AG08396 (cell line): Measurements from ENCODE around the gene CCDC40.
A peak's percentile ranks its signal among the peaks of the same experiment; 100 is the strongest.

Experiments
- DNase-seq: peaks from one replicate; pipeline ENCODE4 v3.0.0; 2012; ENCODE audit warnings: low spot score, mixed read lengths

CCDC40 gene

DNA sequence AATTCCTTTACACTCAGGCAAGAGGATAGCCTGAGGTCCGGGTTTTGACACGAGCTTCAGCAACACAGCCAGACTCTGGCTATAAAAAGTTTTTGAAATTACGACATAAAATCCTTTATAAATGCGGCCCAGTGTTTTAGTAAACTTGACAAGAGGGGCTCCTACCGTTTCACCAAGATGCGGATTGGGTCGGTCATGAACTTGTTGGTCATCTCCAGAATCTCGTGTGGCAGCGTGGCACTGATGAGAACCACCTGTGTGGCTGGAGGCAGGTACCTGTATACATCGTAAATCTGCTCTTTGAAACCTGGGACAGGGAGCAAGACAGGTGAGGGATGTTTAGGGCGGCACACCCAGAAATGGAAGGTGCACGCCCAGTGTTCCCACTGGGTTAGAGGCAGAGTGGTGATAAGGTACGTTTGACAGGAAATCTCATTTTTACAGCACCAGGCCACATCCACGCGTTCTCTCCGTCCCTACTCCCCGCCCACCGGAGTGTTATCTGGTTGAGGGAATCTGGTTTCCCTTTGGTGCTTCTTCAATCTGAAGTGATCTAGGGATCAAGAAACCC lies 102.5 kb downstream of the CCDC40 start:
- no peak for DNase-seq

- DNase-seq = no peak
Measured at GRCh38 chr17:80141463-80142165, 105.2 kb downstream of the CCDC40 start.

DNA sequence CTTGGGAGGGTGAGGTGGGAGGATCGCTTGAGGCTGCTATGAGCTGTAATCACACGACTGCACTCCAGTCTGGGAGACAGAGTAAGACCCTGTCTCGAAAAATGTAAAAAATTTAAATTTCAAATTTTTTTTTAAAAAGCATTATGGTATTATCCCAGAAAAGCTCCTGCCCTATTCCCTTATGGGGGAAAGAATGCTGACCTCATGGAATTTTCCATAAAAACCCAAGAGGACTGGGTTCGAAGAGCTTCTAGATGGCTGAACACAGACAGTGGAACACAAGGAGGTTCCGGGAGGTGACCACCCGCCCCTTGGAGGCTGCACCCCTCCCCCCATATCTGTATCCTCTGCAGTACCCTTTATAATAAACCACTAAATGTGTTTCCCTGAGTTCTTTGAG lies 106.5 kb downstream of the CCDC40 start:
- DNase-seq = no peak

- no peak for DNase-seq
Measured at GRCh38 chr17:80145076-80146075, 108.9 kb downstream of the CCDC40 start.

GRCh38 chr17:80146121-80147034 lies 109.9 kb downstream of the CCDC40 start:
- DNase-seq = peak; percentile 54

DNA sequence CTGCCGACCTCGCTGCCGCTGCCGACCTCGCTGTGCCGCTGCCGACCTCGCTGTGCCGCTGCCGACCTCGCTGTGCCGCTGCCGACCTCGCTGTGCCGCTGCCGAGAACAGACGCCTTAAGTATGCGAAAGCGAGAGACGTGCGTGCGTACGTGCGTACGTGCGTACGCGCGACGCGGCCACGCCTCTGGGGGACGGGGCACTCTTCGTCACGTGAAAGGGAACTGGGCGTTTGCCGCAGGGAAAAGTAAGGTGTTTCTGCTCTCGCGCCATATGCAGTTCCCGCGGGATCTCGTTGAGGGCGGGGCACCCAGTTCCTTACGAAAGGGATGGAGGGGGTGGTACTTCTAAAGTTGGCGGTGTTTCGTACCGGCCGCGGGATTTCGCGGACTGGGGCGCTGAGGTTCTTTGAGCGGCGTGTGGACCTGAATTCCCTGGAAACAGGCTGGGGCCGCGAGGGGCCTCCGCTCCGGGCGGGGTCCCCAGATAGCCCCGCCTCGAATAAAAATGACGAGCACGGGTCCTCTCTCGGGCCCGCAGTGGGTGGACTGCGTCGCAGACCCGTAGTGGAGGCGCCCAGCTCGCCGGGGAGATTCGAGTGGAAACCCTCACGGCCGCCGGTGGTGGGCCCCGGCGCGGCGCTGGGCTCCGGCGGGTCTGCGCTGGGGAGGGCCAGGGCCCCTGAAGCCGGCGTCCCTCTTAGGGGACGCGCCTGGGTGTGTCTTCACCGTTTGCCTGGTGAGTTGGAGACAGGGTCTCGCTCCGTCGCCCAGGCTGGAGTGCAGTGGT lies 110.8 kb downstream of the CCDC40 start, which contains the start of gene EIF4A3:
Gene EIF4A3, minus strand, starts transcription at position 94 of the 788 bp plus-strand sequence. CDS start 167 bp downstream, outside the sequence.
- peak; percentile 100 for DNase-seq
